Measurements from ENCODE around the gene ACAP2.

ACAP2 gene

DNA sequence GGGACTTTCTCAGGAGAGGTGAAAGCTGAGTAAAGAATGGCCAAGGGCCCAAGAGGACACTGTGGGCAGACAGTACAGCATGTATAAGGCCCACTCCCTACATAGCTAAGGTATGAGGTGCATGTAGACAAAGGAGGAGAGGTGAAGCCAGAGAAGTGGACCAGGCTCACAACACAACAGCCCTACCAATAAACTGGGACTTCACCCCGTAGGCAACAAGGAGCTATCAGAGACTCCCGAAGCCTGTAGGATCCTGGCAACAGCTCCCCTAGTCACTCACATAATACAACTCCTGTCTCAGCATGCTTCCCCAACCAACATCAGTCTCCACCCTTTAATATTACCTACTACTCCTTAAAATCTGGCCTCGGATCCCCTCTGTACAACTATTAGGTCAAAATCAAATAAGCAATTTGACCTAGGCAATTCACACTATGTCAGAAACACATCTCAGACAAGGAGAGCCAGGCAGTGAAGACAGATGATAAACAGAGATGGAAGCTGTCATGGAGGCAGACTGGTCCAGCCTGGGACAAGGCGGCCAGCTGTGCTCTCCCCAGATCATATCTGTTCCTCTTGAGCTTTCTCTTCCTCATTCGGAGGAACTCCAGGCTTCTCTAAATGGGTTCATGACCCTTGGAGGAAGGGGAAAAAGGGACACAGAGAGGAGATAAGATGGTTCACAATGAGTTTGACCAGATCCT is 173.3 kb downstream of the ACAP2 start:
- intact Hi-C loops (cut with DNase I) = loop anchor here (2.0 to 5.0 kb wide), 2 partner anchors 173 to 251 kb away; partner anchors contain the start of gene ACAP2
- no peak for DNase-seq

DNA sequence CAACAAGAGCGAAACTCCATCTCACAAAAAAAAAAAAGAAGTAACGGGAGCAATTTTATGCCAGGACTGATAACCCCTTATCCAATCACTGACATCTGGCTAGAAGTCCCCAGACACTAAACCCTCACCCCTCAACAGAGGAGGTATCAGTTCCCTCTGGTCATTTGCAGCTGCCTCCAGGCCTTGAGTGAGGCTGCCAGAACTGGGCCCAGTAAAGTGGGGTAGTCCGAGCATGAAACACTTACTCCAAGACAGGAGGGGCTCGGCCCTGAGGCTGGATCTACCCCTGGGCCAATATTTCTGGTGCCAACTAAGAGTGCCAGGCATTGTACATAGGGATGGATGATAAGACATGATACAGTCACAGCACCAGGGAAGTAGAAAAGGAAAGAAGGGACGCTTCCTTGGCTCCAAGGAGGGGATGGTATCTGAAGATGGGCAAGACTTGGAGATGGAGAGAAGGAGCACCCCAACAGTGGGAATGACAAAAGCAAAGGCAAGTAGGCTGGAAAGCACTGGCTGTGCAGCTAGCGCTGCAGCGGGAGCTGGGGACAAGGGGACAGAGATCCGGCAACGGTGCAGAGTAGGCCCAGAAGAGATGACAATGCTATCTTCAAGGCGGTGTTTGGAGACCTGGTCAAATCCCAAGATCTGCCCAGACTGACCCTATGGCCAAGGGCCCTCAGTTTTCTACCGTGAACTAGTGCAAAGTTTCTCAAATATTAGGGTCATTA is 174.1 kb downstream of the ACAP2 start:
- peak in 2 of 42 donors; percentile 4 to 20 for DNase-seq
- intact Hi-C loops (cut with DNase I) = no loop called here

DNA sequence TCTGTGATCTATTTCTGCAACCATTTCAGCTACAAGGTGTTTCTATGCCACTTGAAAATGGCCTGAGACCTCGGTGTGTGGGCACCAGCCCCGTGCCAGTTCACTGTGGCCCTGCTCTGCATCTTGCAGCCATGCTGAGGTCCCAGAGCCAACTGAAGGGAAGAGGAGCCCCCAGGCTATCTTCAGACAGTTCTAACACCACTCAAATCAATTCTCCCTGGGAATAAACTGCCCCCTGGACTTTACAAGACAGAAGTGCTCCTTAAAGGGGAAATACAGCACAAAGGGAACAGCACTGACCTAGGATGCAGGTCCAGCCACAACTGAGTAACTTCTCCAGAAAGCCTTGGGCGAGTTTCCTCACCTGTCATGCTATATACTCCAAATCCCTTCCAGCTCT is 175.7 kb downstream of the ACAP2 start:
- intact Hi-C loops (cut with DNase I) = no loop called here

DNA sequence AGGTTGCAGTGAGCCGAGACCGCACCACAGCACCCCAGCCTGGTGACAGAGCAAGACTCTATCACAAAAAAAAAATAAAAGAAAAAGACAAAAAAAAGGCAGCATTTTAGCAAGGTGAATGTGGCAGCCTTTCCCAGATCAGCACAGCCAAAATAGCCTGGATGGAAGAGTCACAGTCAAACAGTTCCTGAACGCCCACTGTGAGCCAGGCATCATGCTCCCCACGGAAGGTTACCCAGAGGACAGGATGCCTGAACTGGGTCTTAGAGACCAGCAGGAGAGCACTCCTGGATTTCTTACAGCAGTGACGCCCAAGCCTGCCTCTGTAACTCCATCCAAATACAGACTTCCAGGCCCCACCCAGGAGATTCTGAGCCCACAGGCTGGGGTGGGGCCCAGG is 176.4 kb downstream of the ACAP2 start:
- intact Hi-C loops (cut with DNase I) = no loop called here
- peak in 19 of 42 donors; percentile 23 to 75 (median 51) for DNase-seq

More for the DNA sequence above, 175.7 kb downstream of the ACAP2 start:
- DNase-seq = peak in 3 of 42 donors; percentile 7 to 24 (median 22)

DNA sequence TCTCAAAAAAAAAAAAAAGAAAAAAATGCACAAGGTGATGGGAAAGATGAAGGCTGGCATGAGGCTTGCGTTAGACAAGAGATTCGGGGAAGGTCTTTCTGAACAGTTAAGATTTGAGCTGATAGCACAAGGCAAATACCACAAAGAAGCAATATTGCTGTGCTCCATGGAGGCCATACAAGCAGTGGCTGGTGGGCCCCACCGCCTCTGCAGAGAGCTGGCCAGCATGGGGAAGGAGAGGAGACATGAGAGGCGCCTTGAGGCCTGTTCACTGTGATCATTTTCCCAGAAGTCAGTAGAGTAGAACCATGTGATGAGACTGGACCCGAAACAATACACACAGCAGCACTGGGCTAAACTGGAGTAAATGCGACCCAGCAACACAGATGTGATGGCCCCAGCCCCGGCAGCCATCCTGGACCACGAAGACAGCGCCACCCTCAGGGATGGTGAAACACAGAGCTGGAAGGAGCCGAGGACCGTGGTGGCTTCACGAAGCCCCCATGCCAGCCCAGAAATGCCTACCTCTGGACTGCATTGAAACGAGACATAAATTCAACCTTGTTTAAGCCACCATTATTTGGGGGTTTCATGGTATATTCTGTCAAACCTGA is 177.3 kb downstream of the ACAP2 start:
- intact Hi-C loops (cut with DNase I) = no loop called here

DNA sequence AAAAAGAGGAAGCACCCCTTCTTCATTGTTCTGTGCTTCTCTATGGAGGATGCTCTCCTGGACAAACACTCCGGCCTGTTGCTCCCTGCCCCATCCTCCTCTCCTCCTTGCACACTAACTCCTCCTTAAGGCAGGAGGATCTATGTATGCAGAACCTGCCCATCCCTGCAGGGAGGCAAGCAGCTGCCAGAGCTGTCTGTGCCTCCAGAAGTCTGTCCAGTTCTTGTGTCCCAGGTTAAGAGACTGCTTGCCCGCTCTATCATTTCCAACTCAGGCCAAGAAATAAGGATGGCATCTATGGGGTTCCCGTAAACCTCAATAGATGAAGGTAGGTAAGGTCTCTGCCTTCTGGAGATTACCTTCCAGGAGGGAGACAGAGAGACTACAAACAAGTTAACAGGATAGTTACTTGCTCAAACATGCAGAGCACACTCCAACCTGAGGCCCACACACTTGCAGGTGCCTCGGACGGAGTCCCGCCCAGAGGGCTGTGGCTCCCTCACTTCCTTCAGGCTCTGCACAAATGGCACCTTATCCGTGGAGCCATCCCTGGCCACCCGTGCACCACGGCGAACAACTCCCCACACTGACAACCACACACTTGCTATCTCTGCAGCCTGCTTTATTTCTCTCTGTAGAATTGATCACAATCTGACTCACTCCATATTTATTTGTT is 178.8 kb downstream of the ACAP2 start:
- DNase-seq = peak in 2 of 42 donors; percentile 3 to 31
- intact Hi-C loops (cut with DNase I) = no loop called here

More for the DNA sequence above, 177.3 kb downstream of the ACAP2 start:
- peak in 2 of 42 donors; percentile 4 to 26 for DNase-seq

DNA sequence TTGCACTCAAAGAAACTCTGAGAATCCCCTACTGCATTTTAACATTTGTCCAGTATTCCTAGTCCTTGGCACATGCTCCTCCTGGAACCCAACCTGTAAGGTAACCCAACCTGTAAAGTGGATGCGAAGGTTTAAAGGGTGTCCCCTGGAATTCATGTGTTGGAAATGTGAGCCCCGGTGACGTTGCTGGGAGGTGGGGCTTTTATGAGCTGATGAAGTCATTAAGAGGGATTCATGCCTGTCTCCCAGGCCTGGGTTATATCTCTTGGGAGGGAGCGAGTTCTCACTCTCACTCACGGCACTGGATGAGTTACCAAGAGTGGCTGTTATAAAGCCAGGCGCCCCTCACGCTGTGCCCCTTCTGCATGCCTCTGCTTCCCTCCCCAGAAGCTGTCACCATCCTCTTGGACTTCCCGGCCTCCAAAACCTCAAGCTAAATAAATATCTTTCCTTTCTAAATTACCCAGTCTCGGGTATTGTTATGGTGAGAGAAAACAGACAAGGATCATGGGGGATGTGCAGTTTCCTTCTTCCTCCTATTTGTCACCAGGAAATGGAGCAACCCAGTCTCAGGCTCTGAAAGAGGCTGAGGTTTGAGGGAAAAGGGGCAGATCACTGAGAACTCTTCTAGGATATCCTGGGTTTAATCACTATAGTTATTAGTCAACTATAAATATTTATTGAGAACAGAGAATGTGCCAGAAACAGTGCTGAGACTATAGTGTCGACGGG is 179.5 kb downstream of the ACAP2 start:
- intact Hi-C loops (cut with DNase I) = no loop called here
- DNase-seq = peak in 4 of 42 donors; percentile 5 to 16 (median 12)

DNA sequence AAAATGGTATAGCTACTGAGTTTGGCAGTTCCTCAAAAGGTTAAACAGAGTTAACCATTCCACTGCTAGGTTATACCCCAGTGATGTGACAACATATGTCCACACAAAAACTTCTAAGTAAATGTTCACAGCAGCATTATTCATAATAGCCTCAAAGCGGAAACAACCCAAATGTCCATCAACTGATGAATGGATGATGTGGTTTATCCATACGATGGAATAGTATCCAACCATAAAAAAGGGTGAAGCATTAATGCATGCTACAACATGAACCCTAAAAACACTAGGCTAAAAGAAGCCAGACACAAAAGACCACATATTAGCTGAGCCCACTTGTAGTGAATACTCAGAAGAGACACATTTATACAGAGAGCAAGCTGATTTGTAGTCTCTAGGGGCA is 180.9 kb downstream of the ACAP2 start:
- no peak for DNase-seq
- intact Hi-C loops (cut with DNase I) = no loop called here

DNA sequence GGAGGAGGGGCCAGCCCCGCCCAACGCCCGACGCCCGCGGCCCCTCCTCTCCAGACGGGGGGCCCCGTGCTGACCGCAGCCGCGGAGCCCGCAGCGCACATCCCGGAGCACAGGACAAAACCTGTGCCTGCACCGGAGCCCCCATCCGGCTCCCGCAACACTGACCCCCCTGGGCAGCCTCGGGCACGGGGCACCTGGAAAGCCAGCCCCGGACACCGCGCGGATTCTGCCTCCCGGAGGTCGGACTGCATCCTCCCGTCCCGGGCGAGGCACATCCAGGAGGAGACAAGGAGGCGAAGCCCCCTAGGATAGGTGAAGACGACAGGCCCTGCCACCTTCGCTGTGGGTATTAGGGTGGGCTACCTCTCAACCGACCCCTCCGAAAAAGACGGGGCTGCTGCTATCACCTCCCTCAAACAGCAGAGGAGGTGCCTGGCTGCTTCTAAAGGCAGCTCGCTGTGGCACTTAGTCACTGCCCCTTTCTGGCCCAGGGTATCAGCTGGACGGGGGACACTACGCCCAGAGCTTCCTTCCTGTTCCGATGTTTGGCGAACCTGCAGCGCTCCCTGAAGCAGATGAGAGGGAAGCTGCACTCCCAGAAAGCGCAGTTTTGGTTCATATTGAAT is 182.4 kb downstream of the ACAP2 start:
- DNase-seq = peak in 30 of 42 donors; percentile 7 to 67 (median 42)
- intact Hi-C loops (cut with DNase I) = no loop called here

DNA sequence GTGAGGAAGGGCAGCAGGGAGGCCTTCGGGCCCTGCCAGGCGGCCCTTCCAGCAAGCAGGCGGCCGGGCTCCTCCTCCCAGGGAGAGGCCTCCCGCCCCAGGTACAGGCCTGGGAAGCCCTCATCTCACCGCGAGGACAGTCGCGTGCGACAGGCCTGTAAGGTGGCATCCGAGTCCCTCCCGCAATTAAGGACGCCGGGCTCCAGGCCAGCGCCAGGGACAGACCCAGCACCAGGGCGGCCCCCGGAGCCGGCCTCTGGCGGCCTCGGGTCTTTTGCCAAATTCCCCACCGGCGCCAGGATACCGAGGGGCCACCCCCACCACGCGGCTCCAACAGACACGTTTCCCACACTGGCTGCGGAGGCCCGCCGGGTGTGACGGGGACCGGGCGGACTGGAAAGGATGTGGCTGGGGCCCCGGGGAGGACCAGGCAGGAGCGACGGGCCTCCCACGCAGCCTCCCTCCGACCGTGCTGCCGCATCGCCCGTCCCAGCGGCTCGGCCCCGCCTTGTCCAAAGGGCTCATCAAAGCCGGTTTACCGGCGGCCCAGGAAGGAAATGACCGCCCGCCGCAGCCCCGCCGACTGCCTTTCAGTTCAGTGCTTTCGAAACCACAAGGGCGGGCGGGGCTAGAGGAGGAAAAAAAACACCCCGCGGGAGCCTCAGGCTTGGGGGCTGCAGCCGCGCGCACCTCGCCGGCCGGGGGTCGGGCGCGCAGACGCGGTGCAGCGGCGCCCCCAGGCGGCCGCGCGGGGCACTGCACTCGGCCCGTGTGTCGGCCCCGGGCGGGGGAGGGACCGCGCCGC is 183.1 kb downstream of the ACAP2 start:
- DNase-seq = peak; percentile 34 to 90 (median 77)
- intact Hi-C loops (cut with DNase I) = loop anchor here (2.0 to 10.0 kb wide), 2 partner anchors 145 to 573 kb away; no protein-coding TSS in a partner anchor

DNA sequence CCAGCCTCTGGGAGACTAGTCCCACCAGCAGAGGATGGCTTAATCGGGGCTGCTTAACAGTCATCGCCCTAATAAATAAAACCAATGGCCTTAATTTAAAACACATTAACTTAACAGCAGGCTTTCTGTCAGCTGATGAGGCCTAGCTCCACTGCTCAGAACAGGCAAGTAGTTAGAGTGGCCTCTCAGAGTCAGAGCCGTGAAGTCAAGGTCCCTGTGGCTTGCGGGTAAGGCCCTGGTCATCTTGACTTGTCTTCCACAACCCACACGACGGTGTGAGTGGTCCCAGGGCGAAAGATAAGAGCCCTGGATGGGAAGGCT is 183.7 kb downstream of the ACAP2 start:
- intact Hi-C loops (cut with DNase I) = loop anchor here (2.0 to 10.0 kb wide), 2 partner anchors 144 to 572 kb away; no protein-coding TSS in a partner anchor
- DNase-seq = peak in 1 of 42 donors; percentile 30

DNA sequence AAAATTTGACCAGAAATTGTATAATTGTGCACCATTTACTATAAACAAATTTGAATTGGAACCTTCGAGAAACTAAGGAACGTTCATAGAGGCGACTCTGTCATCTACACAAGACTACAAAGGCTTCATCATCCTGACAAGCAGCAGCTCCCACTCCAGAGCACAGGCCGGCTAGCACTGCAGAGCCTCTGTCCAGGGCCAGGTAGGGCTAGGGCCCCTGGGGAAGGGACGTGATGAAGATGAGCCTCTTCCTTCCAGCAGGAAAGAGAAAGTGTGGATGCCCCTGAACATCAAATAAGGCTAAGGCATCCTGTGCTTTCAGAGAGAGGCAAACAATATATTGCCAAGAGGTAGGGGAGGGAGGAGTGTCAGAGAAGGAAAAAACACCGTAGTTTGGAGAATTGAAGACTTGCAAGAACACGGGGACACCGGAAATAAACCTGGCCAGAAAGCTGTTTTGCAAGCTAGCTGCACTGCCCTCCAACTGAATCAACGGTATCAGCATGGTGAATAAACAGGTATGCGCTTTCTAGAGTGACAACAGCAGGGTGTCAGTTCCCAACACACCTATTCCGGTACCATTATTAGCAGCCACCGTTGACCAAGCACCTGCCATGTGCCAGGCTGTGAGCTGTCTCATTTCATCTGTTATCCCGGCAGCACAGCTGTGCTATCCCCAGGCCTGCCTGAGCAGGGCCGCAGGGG is 184.2 kb downstream of the ACAP2 start:
- intact Hi-C loops (cut with DNase I) = loop anchor here (2.0 to 10.0 kb wide), 2 partner anchors 144 to 572 kb away; no protein-coding TSS in a partner anchor
- peak in 7 of 42 donors; percentile 7 to 39 (median 20) for DNase-seq

DNA sequence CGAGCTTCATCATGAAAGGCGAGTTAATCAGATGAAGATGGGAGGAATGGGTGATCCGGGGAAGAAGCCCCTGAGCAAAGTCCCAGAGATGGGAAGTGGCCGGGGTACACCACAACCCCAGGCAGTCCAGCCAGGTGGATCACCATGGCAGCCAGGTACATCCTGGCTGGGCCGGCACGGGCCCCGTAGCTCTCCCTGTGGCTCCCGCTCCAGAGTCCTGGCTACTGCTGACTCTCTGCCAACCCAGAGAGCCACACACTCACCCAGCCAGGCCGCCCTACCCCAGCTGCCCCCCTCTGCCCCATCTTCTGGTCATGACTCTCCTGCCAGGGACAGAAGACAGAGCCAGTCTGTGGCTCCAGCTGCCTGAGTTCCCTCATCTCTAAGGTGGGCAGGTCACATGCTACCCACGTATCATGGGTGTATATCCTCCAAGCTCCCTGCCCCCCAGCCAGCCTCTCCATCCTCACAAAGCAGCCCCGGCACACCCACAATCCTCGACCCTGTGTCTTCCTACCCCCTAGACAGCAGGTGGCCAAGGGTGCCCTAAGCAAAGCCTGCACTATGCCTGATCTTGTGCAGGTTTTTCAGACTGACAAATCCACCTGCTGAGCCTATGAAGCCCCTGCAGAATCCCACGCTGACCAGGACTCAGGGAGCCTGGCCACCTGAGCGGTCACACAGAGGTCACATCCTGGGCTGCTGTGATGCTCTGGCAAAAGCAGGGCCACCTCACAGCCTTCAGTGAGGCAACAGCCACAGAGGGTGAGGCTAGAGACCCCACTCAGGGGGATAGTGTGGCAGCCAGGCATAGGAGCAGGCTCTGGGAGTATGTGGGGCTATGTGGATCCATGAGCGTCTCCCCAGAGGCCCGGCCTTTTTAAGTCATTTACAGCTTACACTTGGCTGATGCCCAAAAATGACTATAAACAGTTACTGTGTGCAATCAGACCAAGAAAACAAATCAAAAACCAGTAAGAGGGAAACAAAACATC is 185.1 kb downstream of the ACAP2 start:
- intact Hi-C loops (cut with DNase I) = loop anchor here (2.0 to 10.0 kb wide), 2 partner anchors 143 to 571 kb away; no protein-coding TSS in a partner anchor
- DNase-seq = peak in 8 of 42 donors; percentile 5 to 42 (median 23)

DNA sequence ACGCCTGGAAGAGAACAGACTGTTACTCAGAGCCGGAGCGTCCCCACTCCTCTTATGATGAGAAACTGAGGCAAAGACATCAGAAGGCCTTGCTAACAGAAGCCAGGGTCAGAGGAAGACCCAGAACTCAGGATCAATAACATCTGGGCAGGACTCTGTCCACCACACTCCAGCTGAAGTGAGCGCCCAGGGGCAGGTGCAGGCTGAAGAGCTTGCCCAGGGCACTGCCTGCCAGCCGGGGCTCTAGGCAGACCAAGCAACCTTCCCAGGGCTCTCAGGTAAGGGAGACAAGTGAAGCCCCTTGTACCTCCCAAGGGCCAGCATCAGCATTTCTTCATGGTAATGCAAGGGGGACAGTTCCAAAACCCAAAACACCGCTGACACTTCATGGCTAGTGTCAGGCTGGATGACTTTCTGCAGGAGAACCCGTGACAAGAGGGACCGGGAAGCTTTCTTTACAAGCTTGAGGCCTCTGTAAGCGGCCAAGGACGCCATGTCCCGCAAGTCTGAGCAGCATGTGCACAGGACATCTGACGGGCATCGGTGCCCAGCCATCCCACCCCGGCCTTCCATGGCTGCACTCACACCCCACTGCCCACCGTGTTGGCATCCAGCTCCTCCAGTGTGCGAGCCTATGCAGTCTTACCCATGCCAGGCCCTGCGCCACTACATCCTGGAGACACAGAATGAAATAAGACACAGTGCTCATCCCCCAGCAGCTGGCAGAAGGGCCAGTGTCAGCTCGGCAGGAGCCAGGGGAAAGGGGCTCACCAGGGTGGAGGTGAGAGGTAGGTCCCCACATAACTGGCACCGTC is 186.0 kb downstream of the ACAP2 start:
- DNase-seq = peak in 7 of 42 donors; percentile 3 to 37 (median 14)
- intact Hi-C loops (cut with DNase I) = loop anchor here (10.0 kb wide), 1 partner anchor 142 kb away; no protein-coding TSS in a partner anchor

All from head of caudate nucleus (tissue), 42 donors.